ENCODE data around the gene KCNQ2. TPM values are rescaled to one million over a fixed set of nuclear protein-coding genes. Genes with fewer than 3 reads are reported as not detected.
A peak's percentile ranks its signal among the peaks of the same experiment; 100 is the strongest.

KCNQ2 gene
- total and polyA plus RNA-seq, 10 donors, result 0.13 to 3.5 (median 0.45) TPM; not detected in 2

- Histone ChIP-seq H3K4me1 (peaks cover 0 to 32% (median 11%) of the 10 kb centered on the region in 6 donors), H3K36me3 (no peaks in the 10 kb centered on the region), H3K27ac (no peak overlapping the region), H3K9me3 (no peaks in the 10 kb centered on the region), H3K27me3 (replicated peaks in 1 of 7) (peaks cover 4 to 95% (median 25%) of the 10 kb centered on the region in 7 donors), H3K4me3 (no peak overlapping the region)
- WGBS, 5 donors, result 67 to 82% (median 76%) methylated on average over 13 to 23 of the region's 23 CpGs
- DNase-seq, result peak; percentile 69
- TF ChIP-seq POLR2AphosphoS5 (IDR thresholded peaks at IDR 0.05), result no peak
- TF ChIP-seq CTCF (IDR thresholded peaks at IDR 0.05 in 8 of 11, conservative IDR thresholded peaks at IDR 0.05 in 3 of 11), result no peak
- no peak for TF ChIP-seq POLR2A (IDR thresholded peaks at IDR 0.05)
- intact Hi-C loops (cut with DNase I; ENCODE audit: low total_unique reads), result no loop called here
These were observed 109.2 kb downstream of the KCNQ2 start for GRCh38 chr20:63363013-63363957.

DNA sequence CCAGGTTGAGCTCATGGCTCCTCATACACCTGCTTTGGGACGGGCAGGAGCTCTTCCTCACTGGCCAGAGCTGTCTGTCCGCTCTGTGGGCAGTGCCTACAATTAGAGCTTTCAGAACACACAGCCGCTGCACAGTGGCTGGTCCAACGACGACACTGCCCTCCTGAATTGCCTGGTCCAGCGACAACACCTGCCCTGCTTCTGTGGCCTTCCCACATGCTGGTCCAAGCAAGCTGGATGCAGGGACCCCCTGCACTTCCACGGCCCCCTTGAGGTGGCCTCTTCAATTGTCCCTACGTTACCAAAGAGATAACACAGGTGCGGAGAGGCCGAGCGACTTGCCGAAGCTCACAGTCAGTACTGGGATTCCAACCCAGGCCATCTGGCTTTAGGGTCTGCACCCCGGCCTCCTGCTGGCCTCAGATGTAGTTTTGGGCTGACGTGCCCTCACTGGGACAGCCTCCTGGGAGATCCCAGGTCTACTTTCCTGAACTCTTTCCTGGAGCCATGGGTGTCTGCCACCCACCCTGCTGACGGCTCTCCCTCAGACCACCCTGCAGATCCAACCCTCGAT lies 109.9 kb downstream of the KCNQ2 start:
- Histone ChIP-seq H3K27me3 (replicated peaks in 1 of 7) (peaks cover 4 to 94% (median 25%) of the 10 kb centered on the region in 7 donors), H3K36me3 (no peaks in the 10 kb centered on the region), H3K4me1 (peaks cover 0 to 28% (median 11%) of the 10 kb centered on the region in 6 donors), H3K27ac (no peak overlapping the region), H3K9me3 (no peaks in the 10 kb centered on the region), H3K4me3 (no peak overlapping the region)
- peak; percentile 62 for DNase-seq
- intact Hi-C loops (cut with DNase I; ENCODE audit: low total_unique reads), result no loop called here
- TF ChIP-seq POLR2A (IDR thresholded peaks at IDR 0.05) (no peak), CTCF (IDR thresholded peaks at IDR 0.05 in 8 of 11, conservative IDR thresholded peaks at IDR 0.05 in 3 of 11) (no peak), POLR2AphosphoS5 (IDR thresholded peaks at IDR 0.05) (no peak)
- WGBS, 5 donors, result 66 to 80% (median 69%) methylated on average over 15 to 16 of the region's 16 CpGs

DNA sequence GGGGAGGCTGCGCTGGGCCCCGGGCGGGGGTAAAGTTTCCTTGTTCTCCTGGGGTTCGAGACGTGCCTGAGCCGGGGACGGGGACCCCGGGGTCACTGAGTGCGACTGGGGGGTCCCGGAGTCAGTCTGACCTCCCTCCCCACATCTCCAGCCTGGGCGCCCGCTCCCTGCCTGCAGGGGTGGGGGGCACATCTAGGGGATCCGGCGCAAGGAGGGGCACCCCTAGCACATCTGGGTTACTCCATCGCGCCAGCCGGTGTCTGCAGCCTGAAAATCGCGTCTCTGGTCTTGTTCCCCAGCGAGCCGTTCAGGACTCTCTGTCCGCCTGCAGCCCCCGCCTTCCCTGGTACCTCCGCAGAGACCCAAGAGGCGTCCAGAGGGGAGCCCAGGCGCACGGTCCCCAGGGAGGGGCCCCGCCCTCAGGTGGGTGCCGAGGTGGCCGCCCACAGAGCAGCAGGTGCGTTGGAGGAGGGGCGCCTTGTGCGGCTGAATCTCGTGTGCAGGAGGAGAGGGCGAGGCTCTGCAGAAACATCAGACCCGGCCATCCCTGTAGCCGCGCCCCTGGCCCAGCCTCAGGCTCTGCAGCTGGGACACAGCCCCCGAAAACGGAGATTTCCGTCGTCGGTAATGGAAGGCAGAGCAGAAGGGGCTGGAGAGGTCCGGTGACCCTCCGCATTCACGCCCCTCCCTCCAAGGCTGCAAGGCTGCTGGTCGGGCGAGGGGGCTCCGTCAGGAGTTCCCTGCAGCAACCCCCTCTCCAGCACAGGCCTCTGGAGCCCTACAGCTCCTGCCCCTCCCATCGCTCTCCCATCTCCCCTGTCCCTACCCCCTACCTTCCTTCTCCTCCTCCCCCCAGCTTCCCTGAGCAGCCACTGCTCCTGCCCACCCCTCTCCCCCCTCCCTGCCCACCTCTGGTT lies 110.7 kb downstream of the KCNQ2 start:
- no peaks in the 10 kb centered on the region for H3K36me3 ChIP-seq
- WGBS, 5 donors, result 11 to 22% (median 12%) methylated on average over 24 to 50 of the region's 50 CpGs
- no peaks in the 10 kb centered on the region for H3K9me3 ChIP-seq
- H3K27me3 ChIP-seq (replicated peaks in 1 of 7), result peaks cover 4 to 88% (median 25%) of the 10 kb centered on the region in 7 donors
- peak; percentile 52 for DNase-seq
- peaks cover 0 to 20% (median 11%) of the 10 kb centered on the region in 6 donors for H3K4me1 ChIP-seq
- H3K4me3 ChIP-seq, result no peak overlapping the region
- TF ChIP-seq CTCF (IDR thresholded peaks at IDR 0.05 in 8 of 11, conservative IDR thresholded peaks at IDR 0.05 in 3 of 11), result no peak
- H3K27ac ChIP-seq, result no peak overlapping the region
- intact Hi-C loops (cut with DNase I; ENCODE audit: low total_unique reads), result no loop called here

Measured in spleen (tissue), 11 donors.